Liver (tissue), 10 donors: ENCODE measurements around the gene PLGLB1. TPM values are rescaled to one million over a fixed set of nuclear protein-coding genes. Genes with fewer than 3 reads are reported as not detected.
"Not testable (repeated sequence)": the region's sequence is repeated elsewhere in the genome, so short reads cannot be mapped to it uniquely, and the experiment has no call there.

Source experiments
- DNase-seq: peaks from one replicate; pipeline ENCODE4 v3.0.0-alpha.2; 2017; ENCODE audit warnings: low spot score
- H3K27ac ChIP-seq, 2 donors: one replicate each; pipeline ENCODE4 v1.7.0; 2013; ENCODE audit warnings: inconsistent platforms in 2 of 2, low read length in 2 of 2, control low read depth in 1 of 2, low read depth in 1 of 2, mild to moderate bottlenecking in 1 of 2
- H3K27me3 ChIP-seq, 4 donors: one replicate each; pipeline versions ENCODE4 v1.6.1 to v1.7.0; 2013; ENCODE audit warnings: low read length in 3 of 4, inconsistent platforms in 1 of 4, mild to moderate bottlenecking in 1 of 4, moderate library complexity in 1 of 4; ENCODE audit not compliant: control insufficient read depth in 4 of 4, insufficient read depth in 4 of 4
- H3K36me3 ChIP-seq, 4 donors: one replicate each; pipeline versions ENCODE4 v1.6.1 to v1.7.0; 2013; ENCODE audit warnings: low read length in 3 of 4, mild to moderate bottlenecking in 3 of 4, low read depth in 1 of 4, moderate library complexity in 1 of 4; ENCODE audit not compliant: control insufficient read depth in 4 of 4, insufficient read depth in 3 of 4
- H3K4me1 ChIP-seq, 4 donors: one replicate each; pipeline versions ENCODE4 v1.6.1 to v1.7.0; 2013; ENCODE audit warnings: low read length in 3 of 4, mild to moderate bottlenecking in 3 of 4, moderate library complexity in 1 of 4; ENCODE audit not compliant: control insufficient read depth in 4 of 4, insufficient read depth in 4 of 4
- H3K4me3 ChIP-seq, 3 donors: one replicate each; pipeline versions ENCODE4 v1.6.1 to v1.7.0; 2013; ENCODE audit warnings: low read length in 3 of 3, control low read depth in 1 of 3, low read depth in 1 of 3, mild to moderate bottlenecking in 1 of 3
- H3K9ac ChIP-seq, 2 donors: one replicate each; pipeline ENCODE4 v1.7.0; 2013; ENCODE audit warnings: low read length in 2 of 2, mild to moderate bottlenecking in 2 of 2, moderate library complexity in 2 of 2, control low read depth in 1 of 2, low read depth in 1 of 2
- H3K9me3 ChIP-seq, 4 donors: one replicate each; pipeline versions ENCODE4 v1.6.1 to v1.7.0; 2013; ENCODE audit warnings: low read length in 3 of 4; ENCODE audit not compliant: control insufficient read depth in 4 of 4
- HNF4A ChIP-seq, 2 donors: conservative IDR thresholded peaks; 2 replicates each; pipeline ENCODE4 v1.6.1; 2016; ENCODE audit warnings: antibody characterized with exemption in 2 of 2, mild to moderate bottlenecking in 2 of 2
- RXRA ChIP-seq, 2 donors: IDR thresholded peaks; 2 replicates each; pipeline ENCODE4 v1.6.1; 2017 to 2018; ENCODE audit warnings: antibody characterized with exemption in 2 of 2, mild to moderate bottlenecking in 1 of 2
- SP1 ChIP-seq: IDR thresholded peaks from 2 replicates; pipeline ENCODE4 v1.6.1; 2018; ENCODE audit warnings: antibody characterized with exemption, mild to moderate bottlenecking
- WGBS: extraction: QIAGEN DNeasy Blood & Tissue Kit; methylation state at CpG from one replicate; pipeline ENCODE4 v1.1.7; 2013; 5-methylcytosine and 5-hydroxymethylcytosine counted together
- polyA plus RNA-seq, 2 donors: library from polyadenylated mRNA; stranded (reverse) in 1 of 2; unstranded in 1 of 2; fragments of 200-250 nt in 1 of 2; fragments of >200 nt in 1 of 2; fragmentation: Nextera tagmentation in 1 of 2; extraction: Ambion mirVana in 1 of 2; gene quantifications; one replicate each; pipeline versions ENCODE4 v1.2.1 to v1.2.3, GENCODE V29; 2013 to 2015
- small RNA-seq: library from RNA; depleted of rRNA; stranded (forward); fragments of <200 nt; gene quantifications from one replicate; pipeline ENCODE3, GENCODE V24; 2014
- total RNA-seq, 2 donors: library from RNA; depleted of rRNA; stranded (reverse); fragments of >200 nt; gene quantifications; one replicate each; pipeline ENCODE4 v1.2.3, GENCODE V29; 2014
- donor health status: healthy.
- donor health status: healthy.
- donor health status: healthy.
- donor health status: healthy.
- donor health status: healthy.

PLGLB1 gene
- total and polyA plus RNA-seq, 4 donors, result 35.1 to 140 (median 90.4) TPM

- not testable (repeated sequence) for H3K27ac ChIP-seq, H3K4me3 ChIP-seq, DNase-seq, H3K4me1 ChIP-seq, H3K9ac ChIP-seq, H3K9me3 ChIP-seq, H3K27me3 ChIP-seq, H3K36me3 ChIP-seq
- 47% methylated on average over 3 of the region's 9 CpGs for WGBS
- TF ChIP-seq SP1 (peak; percentile 24), HNF4A (conservative IDR thresholded peaks at IDR 0.05) (peak in 1 of 2 donors; percentile 17), RXRA (IDR thresholded peaks at IDR 0.05) (peak; percentile 29 to 37)
Observed at GRCh38 chr2:87014489-87015169, 7.0 kb downstream of the PLGLB1 start.

GRCh38 chr2:87004398-87004797 is 17.2 kb downstream of the PLGLB1 start:
- H3K36me3 ChIP-seq, H3K9ac ChIP-seq, H3K4me3 ChIP-seq, DNase-seq, H3K4me1 ChIP-seq, H3K27ac ChIP-seq, H3K9me3 ChIP-seq, H3K27me3 ChIP-seq: not testable (repeated sequence)
- no CpG with 5 or more reads among the region's 2 CpGs for WGBS

Small RNA genes lying within 50 kb of the gene (small RNA-seq; reads per million reads assigned to genes)
- gene AC125232.1, result 0.07 reads per million

Other genes with a start within 250 kb of the PLGLB1 start
- under 1 TPM; 0.42 to 0.47 TPM for gene CD8A, start 230.9 kb downstream of the PLGLB1 start, total RNA-seq
- 1 to 10 TPM in 1 of 2 donors, under 1 TPM in 1; 0.90 to 1.8 TPM for gene CD8A, start 230.9 kb downstream of the PLGLB1 start, polyA plus RNA-seq
- gene CD8B, start 160.0 kb downstream of the PLGLB1 start, total RNA-seq, result 1 to 10 TPM in 1 of 2 donors, under 1 TPM in 1; 0.17 to 1.0 TPM
- gene CD8B, start 160.0 kb downstream of the PLGLB1 start, polyA plus RNA-seq, result under 1 TPM; 0.39 to 0.89 TPM
- under 1 TPM; 0.05 to 0.33 TPM for gene RGPD1, start 79.7 kb downstream of the PLGLB1 start, total RNA-seq
- gene RGPD1, start 79.7 kb downstream of the PLGLB1 start, polyA plus RNA-seq, result under 1 TPM; 0.30 to 0.93 TPM